CD8-positive, alpha-beta memory T cell (primary cell): Measurements from ENCODE around the gene SMC4. TPM values are rescaled to one million over a fixed set of nuclear protein-coding genes. Genes with fewer than 3 reads are reported as not detected.

Experiments
- CTCF ChIA-PET: fragments of 350-600 bp; sonication (Branson Sonifier 250); formaldehyde crosslinking; loops from one replicate; lab custom pipeline; 2021; ENCODE audit warnings: antibody characterized with exemption; lab: Charles Lee
- POLR2A ChIA-PET: fragments of 350-600 bp; sonication (Branson Sonifier 250); formaldehyde crosslinking; loops from one replicate; lab custom pipeline; 2021; ENCODE audit warnings: antibody characterized with exemption; lab: Charles Lee
- DNase-seq, 5 donors: peaks; one replicate each; pipeline versions ENCODE4 v3.0.0 to v3.0.0-alpha.2; 2020 to 2022; ENCODE audit warnings: mixed read lengths in 1 of 5
- H3K27ac ChIP-seq: one replicate; pipeline ENCODE4 v1.7.0; 2013; ENCODE audit warnings: low read depth, mild to moderate bottlenecking, low read length, moderate library complexity
- H3K27me3 ChIP-seq: 2 replicates; pipeline ENCODE4 v1.7.0; 2013; ENCODE audit warnings: low read length, mild to moderate bottlenecking; ENCODE audit not compliant: insufficient read depth, poor library complexity, severe bottlenecking
- H3K36me3 ChIP-seq: 2 replicates; pipeline ENCODE4 v1.7.0; 2013; ENCODE audit warnings: mild to moderate bottlenecking, low read length, moderate library complexity; ENCODE audit not compliant: insufficient read depth
- H3K4me1 ChIP-seq: 2 replicates; pipeline ENCODE4 v1.7.0; 2013; ENCODE audit warnings: mild to moderate bottlenecking, low read length, moderate library complexity; ENCODE audit not compliant: insufficient read depth
- H3K4me3 ChIP-seq: 2 replicates; pipeline ENCODE4 v1.7.0; 2013; ENCODE audit warnings: mild to moderate bottlenecking, low read length
- H3K9me3 ChIP-seq: 2 replicates; pipeline ENCODE4 v1.7.0; 2013; ENCODE audit warnings: mild to moderate bottlenecking, low read length
- H3K27ac Mint-ChIP-seq, 8 donors: one replicate each; pipeline ENCODE4 v1.8.0; 2020 to 2021; ENCODE audit warnings: mixed read lengths in 8 of 8, mild to moderate bottlenecking in 6 of 8, inconsistent platforms in 3 of 8, moderate library complexity in 3 of 8
- H3K27me3 Mint-ChIP-seq, 2 donors: one replicate each; pipeline ENCODE4 v1.8.0; 2020 to 2021; ENCODE audit warnings: mixed read lengths in 2 of 2, mild to moderate bottlenecking in 1 of 2, moderate library complexity in 1 of 2
- H3K36me3 Mint-ChIP-seq, 3 donors: one replicate each; pipeline ENCODE4 v1.8.0; 2020 to 2021; ENCODE audit warnings: mixed read lengths in 3 of 3, inconsistent platforms in 1 of 3, mild to moderate bottlenecking in 1 of 3
- H3K4me1 Mint-ChIP-seq, 3 donors: one replicate each; pipeline ENCODE4 v1.8.0; 2020 to 2021; ENCODE audit warnings: mixed read lengths in 3 of 3, inconsistent platforms in 1 of 3, mild to moderate bottlenecking in 1 of 3
- H3K4me3 Mint-ChIP-seq, 7 donors: one replicate each; pipeline ENCODE4 v1.8.0; 2020 to 2021; ENCODE audit warnings: mixed read lengths in 7 of 7, mild to moderate bottlenecking in 6 of 7, moderate library complexity in 4 of 7, inconsistent platforms in 2 of 7
- H3K9me3 Mint-ChIP-seq, 5 donors: one replicate each; pipeline ENCODE4 v1.8.0; 2020 to 2022; ENCODE audit warnings: mixed read lengths in 5 of 5, mild to moderate bottlenecking in 3 of 5, moderate library complexity in 2 of 5, inconsistent platforms in 1 of 5
- polyA plus RNA-seq: library from polyadenylated mRNA; unstranded; fragments of 300-500 nt; fragmentation: Illumina TruSeq; gene quantifications from one replicate; pipeline ENCODE4 v1.2.3, GENCODE V29; 2021
- total RNA-seq, 2 experiments: library from RNA; stranded (reverse); gene quantifications; one replicate each; pipeline ENCODE4 v1.2.3, GENCODE V29; 2021

Gene SMC4
- total and polyA plus RNA-seq, 3 experiments from 2014 or later, result 45.0 to 123 (median 120) TPM

DNA sequence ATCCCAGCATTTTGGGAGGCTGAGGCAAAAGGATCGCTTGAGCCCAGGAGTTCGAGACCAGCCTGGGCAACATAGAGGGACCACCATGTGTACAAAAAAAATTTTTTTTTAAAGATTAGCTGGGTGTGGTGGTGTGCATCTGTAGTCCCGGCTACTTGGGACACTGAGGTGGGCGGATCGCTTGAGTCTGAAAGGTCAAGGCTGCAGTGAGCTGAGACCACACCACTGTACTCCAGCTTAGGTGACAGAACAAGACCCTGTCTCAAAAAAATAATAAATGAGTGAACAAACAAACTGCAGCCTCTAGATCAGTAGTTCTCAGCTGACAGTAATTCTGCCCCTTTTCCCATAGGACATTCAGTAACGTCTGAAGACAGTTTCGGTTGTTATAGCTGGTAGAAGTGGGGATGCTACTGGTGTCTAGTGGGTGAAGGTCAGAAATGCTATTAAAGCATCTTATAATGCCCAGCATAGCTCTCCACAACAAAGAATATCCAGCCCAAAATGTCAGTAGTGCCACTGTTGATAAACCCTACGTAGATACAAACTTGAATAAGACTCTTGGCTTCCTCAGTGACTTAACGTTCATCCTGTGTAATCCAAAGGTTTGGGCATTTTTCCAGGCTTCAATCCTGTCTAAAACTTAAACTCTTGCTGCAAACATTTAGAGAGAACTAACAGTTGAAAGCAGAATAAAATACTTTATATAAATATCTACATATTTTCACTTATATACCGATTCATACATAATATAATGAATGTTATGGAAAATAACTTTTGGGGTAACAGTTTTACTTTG is 10.6 kb downstream of the SMC4 start:
- POLR2A ChIA-PET, result interaction anchor here (0.7 to 1.0 kb wide), 2 partner anchors 26 to 39 kb away, joined by 4 read pairs; partner anchors contain the start of gene TRIM59
- DNase-seq, result no peak
- CTCF ChIA-PET, result interaction anchor here (0.7 to 1.2 kb wide), 2 partner anchors 8 to 377 kb away, joined by 3 to 4 read pairs; no protein-coding TSS in a partner anchor
- no peak overlapping the region for H3K27ac Mint-ChIP-seq
- peaks cover 2 to 42% (median 14%) of the 10 kb centered on the region in 3 donors for H3K4me1 Mint-ChIP-seq
- H3K9me3 ChIP-seq, result no peaks in the 10 kb centered on the region
- no peaks in the 10 kb centered on the region for H3K4me1 ChIP-seq
- H3K9me3 Mint-ChIP-seq, result no peaks in the 10 kb centered on the region
- H3K27me3 Mint-ChIP-seq, result no peaks in the 10 kb centered on the region
- H3K4me3 ChIP-seq, result no peak overlapping the region
- H3K27me3 ChIP-seq, result no peaks in the 10 kb centered on the region
- H3K4me3 Mint-ChIP-seq, result no peak overlapping the region
- no peak overlapping the region for H3K27ac ChIP-seq
- no peaks in the 10 kb centered on the region for H3K36me3 ChIP-seq
- H3K36me3 Mint-ChIP-seq, result peaks cover 0 to 30% (median 3%) of the 10 kb centered on the region in 3 donors

DNA sequence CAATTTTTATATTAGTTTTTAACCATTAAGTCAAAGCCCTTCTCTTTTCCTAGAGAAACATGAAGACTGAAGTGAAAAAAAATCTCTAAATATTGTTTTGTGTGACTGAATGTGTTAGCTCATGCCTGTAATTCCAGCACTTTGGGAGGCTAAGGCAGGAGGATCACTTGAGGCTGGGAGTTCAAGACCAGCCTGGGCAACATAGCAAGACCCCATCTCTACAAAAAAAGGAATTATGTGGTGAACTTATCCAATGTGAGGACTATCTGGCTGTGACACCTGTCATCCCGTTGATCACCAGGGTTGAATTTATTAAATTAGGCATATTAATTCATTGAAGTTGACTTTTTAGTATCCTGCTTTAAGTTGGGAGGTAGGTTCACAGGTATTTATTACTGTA is 13.0 kb downstream of the SMC4 start:
- peaks cover 8 to 54% (median 22%) of the 10 kb centered on the region in 3 donors for H3K4me1 Mint-ChIP-seq
- H3K36me3 Mint-ChIP-seq, result peaks cover 0 to 43% (median 7%) of the 10 kb centered on the region in 3 donors
- no peaks in the 10 kb centered on the region for H3K27me3 Mint-ChIP-seq
- Histone ChIP-seq H3K27me3 (no peaks in the 10 kb centered on the region), H3K27ac (no peak overlapping the region), H3K4me3 (no peak overlapping the region), H3K4me1 (no peaks in the 10 kb centered on the region), H3K9me3 (no peaks in the 10 kb centered on the region), H3K36me3 (no peaks in the 10 kb centered on the region)
- H3K27ac Mint-ChIP-seq, result no peak overlapping the region
- no peaks in the 10 kb centered on the region for H3K9me3 Mint-ChIP-seq
- ChIA-PET CTCF (interaction anchor here (0.9 to 2.1 kb wide), 8 partner anchors 11 to 527 kb away, joined by 3 to 15 read pairs (median 6); partner anchors contain the start of genes IFT80, IL12A, SMC4 and TRIM59), POLR2A (no interaction called here)
- no peak for DNase-seq
- no peak overlapping the region for H3K4me3 Mint-ChIP-seq

- Mint-ChIP-seq H3K27ac (no peak overlapping the region), H3K36me3 (peaks cover 0 to 48% (median 15%) of the 10 kb centered on the region in 3 donors), H3K9me3 (no peaks in the 10 kb centered on the region), H3K4me3 (no peak overlapping the region), H3K4me1 (peaks cover 10 to 47% (median 22%) of the 10 kb centered on the region in 3 donors), H3K27me3 (no peaks in the 10 kb centered on the region)
- ChIA-PET POLR2A (no interaction called here), CTCF (interaction anchor here (0.6 to 2.3 kb wide), 15 partner anchors 12 to 528 kb away, joined by 3 to 15 read pairs (median 6); partner anchors contain the start of genes IFT80, IL12A, SMC4 and TRIM59)
- DNase-seq, result peak; percentile 49 to 76 (median 62)
- H3K4me1 ChIP-seq, result no peaks in the 10 kb centered on the region
- H3K9me3 ChIP-seq, result no peaks in the 10 kb centered on the region
- no peak overlapping the region for H3K4me3 ChIP-seq
- no peaks in the 10 kb centered on the region for H3K36me3 ChIP-seq
- no peaks in the 10 kb centered on the region for H3K27me3 ChIP-seq
- H3K27ac ChIP-seq, result no peak overlapping the region
These were observed 14.3 kb downstream of the SMC4 start for GRCh38 chr3:160413613-160414248.

- H3K27ac ChIP-seq, result no peak overlapping the region
- H3K4me1 ChIP-seq, result no peaks in the 10 kb centered on the region
- no peaks in the 10 kb centered on the region for H3K9me3 ChIP-seq
- no peak overlapping the region for H3K4me3 ChIP-seq
- Mint-ChIP-seq H3K9me3 (no peaks in the 10 kb centered on the region), H3K36me3 (peaks cover 0 to 68% (median 18%) of the 10 kb centered on the region in 3 donors), H3K4me3 (no peak overlapping the region), H3K27me3 (no peaks in the 10 kb centered on the region), H3K4me1 (peaks cover 11 to 46% (median 20%) of the 10 kb centered on the region in 3 donors), H3K27ac (peak overlapping the region in 1 of 8 donors; percentile 14)
- no peaks in the 10 kb centered on the region for H3K36me3 ChIP-seq
- no peaks in the 10 kb centered on the region for H3K27me3 ChIP-seq
- DNase-seq, result no peak
- ChIA-PET CTCF (interaction anchor here (1.1 kb wide), 1 partner anchor 429 kb away, joined by 3 read pairs; the partner anchor contains the start of gene IL12A), POLR2A (no interaction called here)
These were observed 17.9 kb downstream of the SMC4 start for GRCh38 chr3:160417311-160417710.

- H3K27ac ChIP-seq, result no peak overlapping the region
- DNase-seq, result no peak
- no peak overlapping the region for H3K27ac Mint-ChIP-seq
- H3K27me3 ChIP-seq, result no peaks in the 10 kb centered on the region
- CTCF ChIA-PET, result no interaction called here
- no peak overlapping the region for H3K4me3 Mint-ChIP-seq
- no peaks in the 10 kb centered on the region for H3K9me3 ChIP-seq
- H3K4me1 Mint-ChIP-seq, result peaks cover 0 to 22% (median 0%) of the 10 kb centered on the region in 3 donors
- H3K36me3 ChIP-seq, result peaks cover 12% of the 10 kb centered on the region
- H3K36me3 Mint-ChIP-seq, result peaks cover 0 to 80% (median 23%) of the 10 kb centered on the region in 3 donors
- POLR2A ChIA-PET, result no interaction called here
- H3K27me3 Mint-ChIP-seq, result no peaks in the 10 kb centered on the region
- H3K9me3 Mint-ChIP-seq, result no peaks in the 10 kb centered on the region
- no peak overlapping the region for H3K4me3 ChIP-seq
- no peaks in the 10 kb centered on the region for H3K4me1 ChIP-seq
These were observed 28.5 kb downstream of the SMC4 start for GRCh38 chr3:160427832-160428424.

- DNase-seq, result no peak
- no peaks in the 10 kb centered on the region for H3K36me3 ChIP-seq
- Mint-ChIP-seq H3K27me3 (no peaks in the 10 kb centered on the region), H3K4me3 (no peak overlapping the region), H3K36me3 (peaks cover 7 to 79% (median 32%) of the 10 kb centered on the region in 3 donors), H3K9me3 (no peaks in the 10 kb centered on the region), H3K4me1 (peaks cover 36 to 54% (median 51%) of the 10 kb centered on the region in 3 donors), H3K27ac (no peak overlapping the region)
- H3K27me3 ChIP-seq, result no peaks in the 10 kb centered on the region
- H3K4me3 ChIP-seq, result no peak overlapping the region
- H3K9me3 ChIP-seq, result no peaks in the 10 kb centered on the region
- H3K4me1 ChIP-seq, result peaks cover 12% of the 10 kb centered on the region
- CTCF ChIA-PET, result no interaction called here
- no peak overlapping the region for H3K27ac ChIP-seq
- POLR2A ChIA-PET, result interaction anchor here (0.7 kb wide), 1 partner anchor 16 kb away, joined by 3 read pairs; the partner anchor contains the start of gene TRIM59
These were observed 34.6 kb downstream of the SMC4 start for GRCh38 chr3:160434071-160434470.

DNA sequence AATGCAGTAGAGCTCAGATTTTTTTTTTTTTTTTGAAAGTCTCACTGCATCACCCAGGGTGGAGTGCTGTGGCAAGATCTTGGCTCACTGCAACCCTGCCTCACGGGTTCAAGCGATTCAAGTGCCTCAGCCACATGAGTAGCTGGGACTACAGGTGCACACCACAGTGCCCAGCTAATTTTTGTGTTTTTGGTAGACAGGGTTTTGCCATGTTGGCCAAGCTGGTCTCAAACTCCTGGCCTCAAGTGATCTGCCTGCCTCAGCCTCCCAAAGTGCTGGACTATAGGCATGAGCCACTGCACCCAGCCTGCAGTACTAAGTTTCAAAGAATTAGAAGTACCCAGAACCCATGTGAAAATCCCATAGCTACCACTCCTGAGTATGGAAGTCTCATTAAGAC is 35.6 kb downstream of the SMC4 start:
- ChIA-PET CTCF (no interaction called here), POLR2A (no interaction called here)
- Histone ChIP-seq H3K9me3 (no peaks in the 10 kb centered on the region), H3K4me1 (peaks cover 12% of the 10 kb centered on the region), H3K4me3 (no peak overlapping the region), H3K27me3 (no peaks in the 10 kb centered on the region), H3K36me3 (no peaks in the 10 kb centered on the region), H3K27ac (no peak overlapping the region)
- DNase-seq, result no peak
- H3K4me1 Mint-ChIP-seq, result peaks cover 40 to 64% (median 58%) of the 10 kb centered on the region in 3 donors
- H3K4me3 Mint-ChIP-seq, result no peak overlapping the region
- no peaks in the 10 kb centered on the region for H3K27me3 Mint-ChIP-seq
- H3K36me3 Mint-ChIP-seq, result peaks cover 12 to 81% (median 37%) of the 10 kb centered on the region in 3 donors
- H3K27ac Mint-ChIP-seq, result peak overlapping the region in 1 of 8 donors; percentile 27
- no peaks in the 10 kb centered on the region for H3K9me3 Mint-ChIP-seq
